ENCODE measurements around the gene IFT88.
A peak's percentile ranks its signal among the peaks of the same experiment; 100 is the strongest.

IFT88 gene

GRCh38 chr13:20521364-20522115, 45.4 kb upstream of the IFT88 start:
- no peak overlapping the region for H3K27ac ChIP-seq (replicated peaks)
- no peak overlapping the region for H3K4me3 ChIP-seq (replicated peaks; ENCODE audit: insufficient read depth, low read length)
- no peak for DNase-seq (ENCODE audit: low read depth in 1 of 2, low spot score in 1 of 2)
- TF ChIP-seq POLR2AphosphoS5 (IDR thresholded peaks at IDR 0.05; ENCODE audit: low read depth) (no peak), GABPA (IDR thresholded peaks at IDR 0.05; ENCODE audit: low read depth) (no peak), CTCF (IDR thresholded peaks at IDR 0.05; ENCODE audit: insufficient read depth, low read length) (no peak), SPI1 (IDR thresholded peaks at IDR 0.05; ENCODE audit: borderline replicate concordance, low read depth) (no peak)
- no peaks in the 10 kb centered on the region for H3K27me3 ChIP-seq (ENCODE audit: insufficient read depth, poor library complexity, severe bottlenecking)

DNA sequence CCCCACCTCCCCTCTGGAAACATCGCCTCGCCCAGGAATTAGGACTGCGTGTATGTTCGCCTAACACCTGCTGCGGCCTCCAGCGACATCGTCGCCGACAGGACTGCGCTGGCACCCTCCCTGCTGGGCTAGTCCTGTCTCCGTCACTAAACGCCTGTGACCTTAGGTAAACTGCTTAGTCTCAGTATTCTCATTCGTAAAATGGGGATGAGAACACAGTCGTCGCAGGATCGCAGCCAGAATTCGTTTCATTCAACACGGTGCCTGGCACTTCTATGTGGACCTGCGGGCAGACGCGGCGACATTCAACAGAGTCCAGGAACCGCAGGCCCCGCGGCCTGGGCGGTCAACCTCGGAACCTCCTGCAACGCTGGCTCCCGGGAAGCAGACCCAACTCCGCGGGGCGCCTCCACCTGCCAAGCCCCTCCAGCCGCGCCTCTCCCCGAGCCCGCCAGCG, 41.8 kb upstream of the IFT88 start:
- TF ChIP-seq GABPA (IDR thresholded peaks at IDR 0.05; ENCODE audit: low read depth) = no peak
- no peak for TF ChIP-seq CTCF (IDR thresholded peaks at IDR 0.05; ENCODE audit: insufficient read depth, low read length)
- no peak for TF ChIP-seq SPI1 (IDR thresholded peaks at IDR 0.05; ENCODE audit: borderline replicate concordance, low read depth)
- TF ChIP-seq REST (IDR thresholded peaks at IDR 0.05; ENCODE audit: insufficient replicate concordance, low read depth) = no peak
- no peak for DNase-seq (ENCODE audit: low read depth in 1 of 2, low spot score in 1 of 2)
- Histone ChIP-seq H3K27ac (replicated peaks) (no peak overlapping the region), H3K27me3 (ENCODE audit: insufficient read depth, poor library complexity, severe bottlenecking) (no peaks in the 10 kb centered on the region), H3K4me3 (replicated peaks; ENCODE audit: insufficient read depth, low read length) (peak overlapping the region; percentile 77)

DNA sequence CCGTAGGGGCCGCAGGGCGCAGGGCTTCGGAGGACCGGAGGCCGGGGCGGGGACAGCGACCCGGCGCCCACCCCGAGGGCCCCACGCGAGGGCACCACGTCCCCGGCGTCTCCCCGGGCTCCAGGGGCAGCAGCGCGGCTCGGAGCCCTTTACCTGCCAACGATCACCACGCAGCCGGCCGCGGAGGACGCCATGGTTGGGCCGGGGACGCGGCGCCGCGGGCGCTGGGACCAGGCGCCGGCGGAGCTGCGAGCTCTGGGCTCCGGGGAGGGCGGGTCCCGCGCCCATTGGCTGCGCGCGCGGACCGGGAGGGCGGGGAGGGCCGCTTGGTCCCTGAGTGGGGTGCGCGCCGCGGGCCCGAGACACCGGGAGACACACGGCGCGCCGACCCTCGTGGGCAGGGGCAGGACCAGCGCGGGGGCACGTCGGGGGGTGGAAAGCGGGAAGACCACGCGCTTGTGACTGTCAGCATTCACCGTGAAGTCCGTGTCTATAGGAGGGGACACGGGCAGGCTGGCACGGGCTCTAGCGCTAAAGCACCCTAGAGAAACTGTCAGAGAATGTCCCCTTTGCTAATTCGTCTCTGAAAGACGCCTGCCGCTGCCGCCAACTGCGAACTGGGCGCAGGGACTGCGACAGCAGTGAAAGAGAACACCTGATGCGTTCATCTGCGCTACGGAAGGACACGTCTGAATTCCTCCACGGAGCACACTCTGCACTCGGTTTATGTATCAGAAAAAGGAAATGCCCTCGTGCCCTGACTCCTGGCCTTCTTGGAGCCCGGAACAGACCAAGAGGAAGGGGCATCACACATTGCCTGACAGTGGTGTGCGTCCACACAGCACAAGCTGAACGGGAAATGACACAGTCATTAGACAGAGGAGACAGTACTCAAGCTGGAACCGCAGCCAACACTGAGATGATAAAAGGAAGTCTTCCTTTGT, 41.1 kb upstream of the IFT88 start, which contains the start of gene CRYL1:
Gene CRYL1 (minus strand): TSS at position 257 of the 944 bp plus-strand sequence. CDS start 63 bp downstream, at position 194.
- DNase-seq (ENCODE audit: low read depth in 1 of 2, low spot score in 1 of 2) = peak; percentile 59 to 78
- TF ChIP-seq POLR2AphosphoS5 (IDR thresholded peaks at IDR 0.05; ENCODE audit: low read depth) (peak; percentile 47), SPI1 (IDR thresholded peaks at IDR 0.05; ENCODE audit: borderline replicate concordance, low read depth) (peak; percentile 47; the same call in 1 of the 2 replicates), GABPA (IDR thresholded peaks at IDR 0.05; ENCODE audit: low read depth) (no peak), CTCF (IDR thresholded peaks at IDR 0.05; ENCODE audit: insufficient read depth, low read length) (no peak), REST (IDR thresholded peaks at IDR 0.05; ENCODE audit: insufficient replicate concordance, low read depth) (no peak)
- H3K27ac ChIP-seq (replicated peaks) = peak within 1 kb of the TSS; percentile 76

More for the DNA sequence above, 41.1 kb upstream of the IFT88 start, which contains the start of gene CRYL1:
- Histone ChIP-seq H3K27me3 (ENCODE audit: insufficient read depth, poor library complexity, severe bottlenecking) (no peaks in the 10 kb centered on the region), H3K4me3 (replicated peaks; ENCODE audit: insufficient read depth, low read length) (peak within 1 kb of the TSS; percentile 77)

Data from HL-60 (cell line).